HEK293T (cell line): Measurements from ENCODE around the gene NHEJ1.

Experiments used
- ARNT ChIP-seq: fragments of 450-650 bp; IDR thresholded peaks from 2 replicates; pipeline ENCODE4 v1.6.1; 2017; ENCODE audit warnings: mild to moderate bottlenecking
- BHLHE40 ChIP-seq: fragments of 450-650 bp; IDR thresholded peaks from 2 replicates; pipeline ENCODE4 v1.6.1; 2016; ENCODE audit warnings: mild to moderate bottlenecking, moderate library complexity, borderline replicate concordance
- CTBP1 ChIP-seq: fragments of 450-650 bp; IDR thresholded peaks from 2 replicates; pipeline ENCODE4 v1.6.1; 2016; ENCODE audit warnings: borderline replicate concordance
- ELF4 ChIP-seq: fragments of 450-650 bp; IDR thresholded peaks from 2 replicates; pipeline ENCODE4 v1.6.1; 2017; ENCODE audit warnings: antibody characterized with exemption
- FOXA1 ChIP-seq: fragments of 450-650 bp; IDR thresholded peaks from 2 replicates; pipeline ENCODE4 v1.6.1; 2016; ENCODE audit warnings: mild to moderate bottlenecking
- FOXK2 ChIP-seq: fragments of 450-650 bp; IDR thresholded peaks from 2 replicates; pipeline ENCODE4 v1.6.1; 2016; ENCODE audit warnings: mild to moderate bottlenecking
- FOXM1 ChIP-seq: fragments of 450-650 bp; IDR thresholded peaks from 2 replicates; pipeline ENCODE4 v1.6.1; 2017; ENCODE audit warnings: mild to moderate bottlenecking, borderline replicate concordance
- HDGF ChIP-seq: fragments of 450-650 bp; IDR thresholded peaks from 2 replicates; pipeline ENCODE4 v1.6.1; 2017; ENCODE audit warnings: antibody characterized with exemption, borderline replicate concordance
- L3MBTL2 ChIP-seq: fragments of 450-650 bp; conservative IDR thresholded peaks from 2 replicates; pipeline ENCODE4 v1.6.1; 2016; ENCODE audit warnings: mild to moderate bottlenecking
- LEF1 ChIP-seq: fragments of 450-650 bp; IDR thresholded peaks from 2 replicates; pipeline ENCODE4 v1.6.1; 2017; ENCODE audit warnings: mild to moderate bottlenecking, borderline replicate concordance
- NFRKB ChIP-seq: fragments of 450-650 bp; IDR thresholded peaks from 2 replicates; pipeline ENCODE4 v1.6.1; 2016; ENCODE audit warnings: mild to moderate bottlenecking, moderate library complexity
- SP1 ChIP-seq: fragments of 450-650 bp; IDR thresholded peaks from 2 replicates; pipeline ENCODE4 v1.6.1; 2017
- SUZ12 ChIP-seq: fragments of 450-650 bp; IDR thresholded peaks from 2 replicates; pipeline ENCODE4 v1.6.1; 2016; ENCODE audit warnings: mild to moderate bottlenecking
- ZNF384 ChIP-seq: fragments of 450-650 bp; IDR thresholded peaks from 2 replicates; pipeline ENCODE4 v1.6.1; 2016

GRCh38 chr2:219078951-219079350, 81.7 kb downstream of the NHEJ1 start:
- TF ChIP-seq FOXK2 (no peak), ZNF384 (no peak), ELF4 (no peak), CTBP1 (no peak), ARNT (no peak), SUZ12 (no peak), L3MBTL2 (no peak), BHLHE40 (no peak), SP1 (no peak), NFRKB (no peak), FOXM1 (no peak), HDGF (no peak), LEF1 (no peak), FOXA1 (no peak)
